NCI-H2107 (cell line): Measurements from ENCODE around the gene REPS1.

Experiments used
- DNase-seq: peaks from one replicate; lab custom pipeline; 2025; lab: John Stamatoyannopoulos, UW

Gene REPS1

GRCh38 chr6:138926579-138926978 is 61.5 kb downstream of the REPS1 start:
- DNase-seq = no peak

- DNase-seq = no peak
These were observed 62.2 kb downstream of the REPS1 start for GRCh38 chr6:138925806-138926205.

GRCh38 chr6:138923561-138923960 is 64.5 kb downstream of the REPS1 start:
- DNase-seq = no peak

GRCh38 chr6:138920906-138921305 is 67.1 kb downstream of the REPS1 start:
- no peak for DNase-seq

- no peak for DNase-seq
These were observed 73.4 kb downstream of the REPS1 start for GRCh38 chr6:138914701-138915100.

- DNase-seq = no peak
These were observed 75.7 kb downstream of the REPS1 start for GRCh38 chr6:138912308-138912707.

- DNase-seq = no peak
These were observed 78.1 kb downstream of the REPS1 start for GRCh38 chr6:138909975-138910374.

- no peak for DNase-seq
These were observed 78.5 kb downstream of the REPS1 start for GRCh38 chr6:138909511-138909910.

GRCh38 chr6:138907167-138907566 is 80.9 kb downstream of the REPS1 start:
- DNase-seq = no peak

- no peak for DNase-seq
These were observed 91.0 kb downstream of the REPS1 start for GRCh38 chr6:138897031-138897430.

- no peak for DNase-seq
These were observed 91.8 kb downstream of the REPS1 start for GRCh38 chr6:138896104-138896756.

- DNase-seq = no peak
These were observed 96.6 kb downstream of the REPS1 start for GRCh38 chr6:138891255-138891986.

GRCh38 chr6:138885156-138885819 is 102.8 kb downstream of the REPS1 start:
- no peak for DNase-seq

GRCh38 chr6:138882369-138883017 is 105.6 kb downstream of the REPS1 start:
- DNase-seq = no peak

GRCh38 chr6:138873191-138873590 is 114.9 kb downstream of the REPS1 start:
- no peak for DNase-seq

GRCh38 chr6:138869398-138869797 is 118.7 kb downstream of the REPS1 start:
- no peak for DNase-seq

GRCh38 chr6:138868181-138868580 is 119.9 kb downstream of the REPS1 start:
- no peak for DNase-seq

- no peak for DNase-seq
These were observed 122.5 kb downstream of the REPS1 start for GRCh38 chr6:138865480-138866109.

GRCh38 chr6:138864343-138864890 is 123.6 kb downstream of the REPS1 start:
- DNase-seq = no peak

- no peak for DNase-seq
These were observed 124.7 kb downstream of the REPS1 start for GRCh38 chr6:138863321-138863720.

- DNase-seq = no peak
These were observed 125.6 kb downstream of the REPS1 start for GRCh38 chr6:138862456-138862855.

- no peak for DNase-seq
These were observed 130.3 kb downstream of the REPS1 start for GRCh38 chr6:138857775-138858174.
